ENCODE results near the gene DUSP16.
"Not testable (repeated sequence)": the region's sequence is repeated elsewhere in the genome, so short reads cannot be mapped to it uniquely, and the experiment has no call there.

DUSP16 gene

GRCh38 chr12:12585115-12585863 is 22.6 kb upstream of the DUSP16 start:
- DNase-seq: no peak

DNA sequence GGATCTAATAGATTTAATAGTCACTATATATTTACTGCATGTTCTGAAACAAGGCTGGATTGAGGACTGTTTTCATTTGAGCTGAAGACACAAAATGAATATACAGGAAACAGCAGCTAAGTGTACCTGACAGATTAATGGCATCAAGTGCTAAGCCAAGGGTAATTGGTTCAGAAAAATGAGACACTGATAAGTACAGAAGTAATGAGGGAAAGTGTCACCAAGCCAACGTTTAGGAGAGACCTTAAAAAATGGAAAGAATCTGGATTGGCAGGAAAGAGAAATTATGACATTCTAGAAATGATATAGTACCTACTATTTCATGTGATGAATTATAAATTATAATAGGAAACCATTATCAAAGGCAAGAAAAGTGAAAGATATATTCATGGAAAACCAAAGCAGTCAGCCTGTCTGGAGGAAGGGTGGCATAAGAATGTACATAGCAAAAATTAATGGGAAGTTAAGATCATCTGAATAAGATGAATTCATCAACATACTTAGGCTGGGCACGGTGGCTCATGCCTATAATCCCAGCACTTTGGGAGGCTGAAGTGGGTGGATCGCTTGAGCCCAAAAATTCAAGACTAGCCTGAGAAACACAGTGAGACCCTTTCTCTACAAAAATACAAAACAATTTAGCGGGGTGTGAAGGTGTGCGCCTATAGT is 21.0 kb upstream of the DUSP16 start:
- no peak for DNase-seq

DNA sequence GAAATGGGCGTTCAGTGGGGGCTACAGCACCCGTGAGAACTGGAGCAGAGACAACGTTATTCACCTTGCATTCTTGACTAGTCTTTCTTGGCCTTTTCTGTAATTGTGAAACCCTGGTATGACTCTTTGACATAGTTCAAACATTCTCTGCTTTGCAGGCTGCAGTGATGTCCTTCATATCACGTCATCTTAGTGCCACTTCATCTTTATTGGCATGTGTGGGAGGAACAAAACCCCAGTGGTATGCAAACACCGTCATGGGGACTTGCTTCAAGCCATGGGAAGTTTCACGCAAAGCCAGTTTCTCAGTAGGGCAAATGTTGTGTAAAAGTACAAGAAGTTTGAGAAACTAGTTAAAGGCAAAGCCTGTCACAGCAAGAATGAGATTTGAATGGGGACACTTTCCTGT is 20.2 kb upstream of the DUSP16 start:
- DNase-seq: no peak

DNA sequence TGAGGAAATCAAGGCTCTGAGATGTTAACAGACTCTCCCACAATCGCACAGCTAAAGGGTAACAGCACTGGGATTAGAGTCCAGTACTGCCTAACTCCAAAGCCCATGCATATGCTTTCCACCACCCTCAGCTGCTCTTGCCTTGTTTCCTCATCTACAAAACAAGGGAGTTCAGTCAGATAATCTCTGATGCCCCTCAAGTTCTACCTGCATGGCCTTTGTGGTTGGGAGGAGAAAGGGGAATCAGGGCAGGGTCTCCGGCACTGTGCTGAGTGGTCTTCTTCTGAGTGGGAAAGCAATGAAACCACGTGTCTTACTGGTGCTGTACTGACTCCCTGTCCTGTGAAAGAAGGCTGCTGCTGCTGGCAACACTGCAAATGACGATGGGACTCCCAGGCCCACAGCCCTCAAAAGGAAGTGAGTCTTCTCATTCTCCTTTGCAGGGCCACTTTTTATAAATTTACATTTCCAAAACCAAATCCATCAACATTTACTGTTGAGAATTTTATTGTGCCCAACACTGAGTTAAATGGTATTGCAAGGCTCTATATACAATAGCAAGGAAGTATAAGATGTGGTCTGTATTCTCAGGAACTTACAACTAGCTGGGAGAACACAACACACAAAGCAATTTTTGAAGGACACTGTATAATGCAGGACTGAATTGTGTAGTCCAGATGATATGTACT is 19.7 kb upstream of the DUSP16 start:
- DNase-seq: no peak

- DNase-seq: not testable (repeated sequence)
Observed at GRCh38 chr12:12580716-12581115, 18.1 kb upstream of the DUSP16 start.

DNA sequence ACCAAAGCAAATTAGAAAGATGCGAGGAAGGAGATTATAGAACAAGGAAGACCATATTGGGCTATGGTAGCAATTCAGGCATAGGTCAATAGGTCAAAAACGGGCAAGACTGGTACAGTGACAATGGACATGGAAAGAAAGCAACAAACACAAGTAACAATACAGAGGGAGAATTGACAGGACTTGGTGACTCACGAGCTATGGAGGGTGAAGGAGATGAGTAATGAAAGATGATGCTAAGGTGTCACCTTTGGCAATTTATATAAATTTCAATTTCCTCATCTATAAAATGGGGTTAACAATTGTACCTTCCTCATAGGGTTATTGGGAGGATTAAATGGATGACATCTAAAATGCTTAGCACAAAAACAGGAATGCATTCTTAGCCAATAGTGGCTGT is 15.1 kb upstream of the DUSP16 start:
- DNase-seq: no peak

DNA sequence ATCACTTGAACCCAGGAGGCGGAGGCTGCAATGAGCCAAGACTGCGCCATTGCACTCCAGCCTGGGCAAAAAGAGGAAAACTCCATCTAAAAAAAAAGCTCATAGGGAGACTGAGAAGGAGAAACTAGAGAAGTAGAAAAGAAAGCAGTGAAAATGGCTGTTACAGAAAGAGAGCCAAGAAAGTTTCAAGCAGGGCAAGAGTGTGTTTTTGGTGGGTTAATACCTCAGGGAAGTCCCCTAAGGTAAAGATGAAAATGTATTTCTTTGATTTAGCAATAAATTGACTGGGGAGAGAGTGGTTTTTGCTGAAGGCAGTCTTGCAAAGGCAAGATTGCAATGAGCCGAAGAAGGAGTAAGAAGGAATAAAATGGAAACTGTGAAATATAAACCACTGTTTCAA is 10.0 kb upstream of the DUSP16 start:
- DNase-seq: no peak

- DNase-seq: not testable (repeated sequence)
Observed at GRCh38 chr12:12565971-12566370, 3.3 kb upstream of the DUSP16 start.

DNA sequence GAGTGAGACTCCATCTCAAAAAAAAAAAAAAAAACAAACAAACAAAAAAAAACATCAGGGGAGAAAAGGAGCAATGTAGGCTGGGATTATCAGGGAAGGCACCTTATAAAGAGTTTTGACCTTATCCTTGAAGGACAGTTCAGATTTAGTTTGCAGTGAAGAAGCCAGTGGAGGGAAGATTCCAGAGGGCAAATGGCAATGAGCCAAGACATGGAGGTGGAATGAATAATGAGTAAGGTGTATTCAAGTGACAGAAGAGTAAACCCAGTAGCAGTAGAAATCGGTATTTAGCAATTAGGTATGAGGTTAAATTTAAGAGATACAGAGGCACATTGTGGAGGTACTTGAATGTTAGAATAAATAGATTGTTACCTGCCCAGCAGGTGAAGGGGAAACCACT is 2.2 kb upstream of the DUSP16 start:
- DNase-seq: no peak

- peak in 12 of 56 donors; percentile 5 to 61 (median 31) for DNase-seq
Observed at GRCh38 chr12:12563290-12563928, 746 bp upstream of the DUSP16 start.

DNA sequence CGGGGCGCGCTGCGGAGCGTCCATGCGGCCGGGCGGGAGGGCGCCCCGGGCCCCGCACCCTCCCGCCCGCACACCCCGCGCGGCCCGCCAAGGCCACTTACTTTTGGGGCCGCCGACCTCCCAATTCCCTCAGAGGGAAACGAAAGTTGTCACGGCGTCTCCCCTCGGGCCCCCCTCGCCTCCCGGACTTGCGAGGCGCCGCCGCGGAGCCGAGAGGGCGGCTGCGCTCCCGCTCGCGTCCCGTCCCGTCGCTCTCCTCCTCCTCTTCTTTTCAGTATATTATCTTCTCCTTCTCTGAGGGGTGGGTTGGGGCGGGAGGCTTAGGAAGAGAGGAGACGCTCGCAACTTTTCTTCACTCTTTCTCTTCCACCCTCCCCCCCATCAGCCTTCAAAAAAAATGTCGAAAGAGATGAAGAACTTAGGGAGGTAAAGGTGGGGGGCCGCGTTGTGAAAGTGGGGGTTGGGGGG is 613 bp downstream of the DUSP16 start:
- DNase-seq: peak in 23 of 56 donors; percentile 14 to 67 (median 38)

- peak in 49 of 56 donors; percentile 6 to 71 (median 40) for DNase-seq
Observed at GRCh38 chr12:12561371-12562015, 1.2 kb downstream of the DUSP16 start.

- DNase-seq: peak in 21 of 56 donors; percentile 2 to 45 (median 8)
Observed at GRCh38 chr12:12560587-12561370, 1.9 kb downstream of the DUSP16 start.

- DNase-seq: no peak
Observed at GRCh38 chr12:12559719-12560296, 2.9 kb downstream of the DUSP16 start.

- DNase-seq: no peak
Observed at GRCh38 chr12:12558291-12558690, 4.4 kb downstream of the DUSP16 start.

- DNase-seq: no peak
Observed at GRCh38 chr12:12557733-12558132, 4.9 kb downstream of the DUSP16 start.

DNA sequence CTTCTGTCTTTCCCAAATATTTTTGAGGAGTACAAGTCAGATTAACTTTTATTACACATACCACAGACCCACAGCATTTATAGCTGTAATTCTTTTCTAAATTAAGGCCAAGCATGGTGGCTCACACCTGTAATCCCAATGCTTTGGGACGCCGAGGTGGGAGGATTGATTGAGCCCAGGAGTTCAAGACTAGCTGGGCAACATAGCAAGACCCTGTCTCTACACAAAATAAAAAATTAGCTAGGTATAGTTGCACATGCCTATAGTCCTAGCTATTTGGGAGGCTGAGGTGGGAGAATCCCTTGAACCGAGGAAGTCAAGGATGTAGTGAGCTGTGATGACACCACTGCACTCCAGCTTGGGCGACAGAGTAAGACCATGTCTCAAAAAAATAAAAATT is 7.0 kb downstream of the DUSP16 start:
- no peak for DNase-seq

GRCh38 chr12:12553208-12553785 is 9.4 kb downstream of the DUSP16 start:
- no peak for DNase-seq

GRCh38 chr12:12551115-12551514 is 11.5 kb downstream of the DUSP16 start:
- no peak for DNase-seq

GRCh38 chr12:12550277-12550676 is 12.4 kb downstream of the DUSP16 start:
- DNase-seq: no peak

All from amygdala (tissue), 56 donors.